PC-9 (cell line): Measurements from ENCODE around the gene SOD3. TPM values are rescaled to one million over a fixed set of nuclear protein-coding genes. Genes with fewer than 3 reads are reported as not detected.

Experiments
- BruUV-seq: library from RNA; stranded (reverse); fragments of 400-500 nt; replicated peaks from 2 replicates; lab custom pipeline; 2021; lab: Mats Ljungman, UMichigan
- CTCF ChIA-PET: fragments of 300-600 bp; sonication (Branson Sonifier 250); formaldehyde crosslinking; loops from one replicate; lab custom pipeline; 2022; ENCODE audit warnings: antibody characterized with exemption; lab: Charles Lee
- POLR2A ChIA-PET: fragments of 300-600 bp; sonication (Branson Sonifier 250); formaldehyde crosslinking; loops from one replicate; lab custom pipeline; 2022; ENCODE audit warnings: antibody characterized with exemption; ENCODE audit not compliant: unreplicated experiment; lab: Charles Lee
- DNase-seq, 2 experiments: peaks; one replicate each; pipeline versions ENCODE4 v3.0.0 to v3.0.0-alpha.2; 2015 to 2022; ENCODE audit warnings: mixed read lengths in 1 of 2
- H2AFZ ChIP-seq: fragments of 200-600 bp; sonication (generic); 2 replicates; pipeline ENCODE4 v1.8.1; 2017; ENCODE audit warnings: antibody characterized with exemption
- H3F3A ChIP-seq: fragments of 200-600 bp; sonication (generic); 2 replicates; pipeline ENCODE4 v1.8.1; 2017; ENCODE audit warnings: antibody characterized with exemption, mild to moderate bottlenecking, low read depth; ENCODE audit not compliant: insufficient read depth
- H3K27ac ChIP-seq: fragments of 200-600 bp; sonication (generic); 2 replicates; pipeline ENCODE4 v1.6.1; 2016; ENCODE audit warnings: mixed run types
- H3K27me3 ChIP-seq: fragments of 200-600 bp; sonication (generic); 2 replicates; pipeline ENCODE4 v1.6.1; 2016; ENCODE audit warnings: low read depth, mixed run types; ENCODE audit not compliant: insufficient read depth
- H3K36me3 ChIP-seq: fragments of 200-600 bp; sonication (generic); 2 replicates; pipeline ENCODE4 v1.6.1; 2016; ENCODE audit warnings: low read depth, mixed run types
- H3K4me1 ChIP-seq: fragments of 200-600 bp; sonication (generic); replicated peaks from 2 replicates; pipeline ENCODE4 v1.6.1; 2016; ENCODE audit warnings: mixed run types; ENCODE audit not compliant: insufficient read depth
- H3K4me2 ChIP-seq: fragments of 200-600 bp; sonication (generic); 2 replicates; pipeline ENCODE4 v1.6.1; 2017; ENCODE audit warnings: mixed run types
- H3K4me3 ChIP-seq: fragments of 200-600 bp; sonication (generic); 2 replicates; pipeline ENCODE4 v1.6.1; 2016; ENCODE audit warnings: mixed run types
- H3K79me2 ChIP-seq: fragments of 200-600 bp; sonication (generic); 2 replicates; pipeline ENCODE4 v1.6.1; 2017; ENCODE audit warnings: low read depth, mixed run types
- H3K9me2 ChIP-seq: fragments of 200-600 bp; sonication (generic); 2 replicates; pipeline ENCODE4 v1.8.1; 2017; ENCODE audit warnings: mild to moderate bottlenecking; ENCODE audit not compliant: insufficient read depth
- H3K9me3 ChIP-seq: fragments of 200-600 bp; sonication (generic); 2 replicates; pipeline ENCODE4 v1.8.1; 2016; ENCODE audit warnings: low read depth; ENCODE audit not compliant: insufficient read depth
- H4K20me1 ChIP-seq: fragments of 200-600 bp; sonication (generic); 2 replicates; pipeline ENCODE4 v1.8.1; 2017; ENCODE audit not compliant: insufficient read depth
- EZH2 ChIP-seq: fragments of 200-600 bp; sonication (generic); IDR thresholded peaks from 2 replicates; pipeline ENCODE4 v1.8.0; 2017; ENCODE audit warnings: antibody characterized with exemption, low read depth
- intact Hi-C: fragments of 100-400 bp; cut with micrococcal nuclease; formaldehyde crosslinking; loops from one replicate; pipeline ENCODE4 v1.10.0; 2022; ENCODE audit not compliant: unreplicated experiment
- total RNA-seq: library from RNA; stranded (reverse); gene quantifications from 2 replicates; pipeline ENCODE4 v1.2.3, GENCODE V29; 2021
- TF ChIP-seq, protein P1 (sequence below): fragments of 200-600 bp; sonication (generic); conservative IDR thresholded peaks from 2 replicates; pipeline ENCODE4 v1.6.1; 2017; ENCODE audit warnings: mixed run types, antibody characterized with exemption, mild to moderate bottlenecking, moderate library complexity

The SOD3 gene
- total RNA-seq, 1 experiment from 2014 or later: 6.3 TPM

DNA sequence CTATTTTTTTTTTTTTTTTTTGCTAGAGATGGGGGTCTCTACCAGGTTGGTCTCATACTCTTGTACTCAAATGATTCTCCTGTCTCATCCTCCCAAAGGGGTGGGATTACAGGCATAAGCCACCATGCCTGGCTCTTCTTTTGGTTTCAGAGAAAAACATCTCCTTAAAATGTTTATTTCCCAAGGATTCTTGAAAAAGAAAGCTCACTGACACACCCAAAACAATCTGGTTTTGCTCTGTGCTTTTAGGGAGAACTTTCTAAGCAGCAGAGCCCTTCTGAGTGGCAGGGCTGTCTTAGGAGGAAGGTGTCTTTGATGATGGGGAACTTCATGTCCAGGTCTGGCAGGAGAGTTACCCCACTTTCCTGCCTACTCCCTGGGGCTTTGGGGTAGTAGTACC lies 1.2 kb downstream of the SOD3 start:
- no peaks in the 10 kb centered on the region for H3K27me3 ChIP-seq
- peaks cover 12% of the 10 kb centered on the region for H3K4me1 ChIP-seq
- intact Hi-C loops: loop anchor here (5.0 to 10.0 kb wide), 3 partner anchors 118 to 322 kb away; partner anchors contain the start of genes CCDC149 and DHX15
- H4K20me1 ChIP-seq: no peaks in the 10 kb centered on the region
- H3K9me2 ChIP-seq: no peaks in the 10 kb centered on the region
- no peak overlapping the region for H3K4me2 ChIP-seq
- H2AFZ ChIP-seq: no peak overlapping the region
- no peak for TF ChIP-seq EZH2
- TF ChIP-seq, protein P1, sequence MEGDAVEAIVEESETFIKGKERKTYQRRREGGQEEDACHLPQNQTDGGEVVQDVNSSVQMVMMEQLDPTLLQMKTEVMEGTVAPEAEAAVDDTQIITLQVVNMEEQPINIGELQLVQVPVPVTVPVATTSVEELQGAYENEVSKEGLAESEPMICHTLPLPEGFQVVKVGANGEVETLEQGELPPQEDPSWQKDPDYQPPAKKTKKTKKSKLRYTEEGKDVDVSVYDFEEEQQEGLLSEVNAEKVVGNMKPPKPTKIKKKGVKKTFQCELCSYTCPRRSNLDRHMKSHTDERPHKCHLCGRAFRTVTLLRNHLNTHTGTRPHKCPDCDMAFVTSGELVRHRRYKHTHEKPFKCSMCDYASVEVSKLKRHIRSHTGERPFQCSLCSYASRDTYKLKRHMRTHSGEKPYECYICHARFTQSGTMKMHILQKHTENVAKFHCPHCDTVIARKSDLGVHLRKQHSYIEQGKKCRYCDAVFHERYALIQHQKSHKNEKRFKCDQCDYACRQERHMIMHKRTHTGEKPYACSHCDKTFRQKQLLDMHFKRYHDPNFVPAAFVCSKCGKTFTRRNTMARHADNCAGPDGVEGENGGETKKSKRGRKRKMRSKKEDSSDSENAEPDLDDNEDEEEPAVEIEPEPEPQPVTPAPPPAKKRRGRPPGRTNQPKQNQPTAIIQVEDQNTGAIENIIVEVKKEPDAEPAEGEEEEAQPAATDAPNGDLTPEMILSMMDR: no peak
- H3F3A ChIP-seq: no peaks in the 10 kb centered on the region; the same call in 1 of the 2 replicates
- H3K36me3 ChIP-seq: no peaks in the 10 kb centered on the region
- POLR2A ChIA-PET: no interaction called here
- no peaks in the 10 kb centered on the region for H3K79me2 ChIP-seq
- H3K27ac ChIP-seq: no peak overlapping the region
- no TSS peak for BruUV-seq
- H3K9me3 ChIP-seq: no peaks in the 10 kb centered on the region
- no peak overlapping the region for H3K4me3 ChIP-seq
- no peak for DNase-seq
- CTCF ChIA-PET: interaction anchor here (0.6 kb wide), 1 partner anchor 195 kb away, joined by 6 read pairs; no protein-coding TSS in a partner anchor

DNA sequence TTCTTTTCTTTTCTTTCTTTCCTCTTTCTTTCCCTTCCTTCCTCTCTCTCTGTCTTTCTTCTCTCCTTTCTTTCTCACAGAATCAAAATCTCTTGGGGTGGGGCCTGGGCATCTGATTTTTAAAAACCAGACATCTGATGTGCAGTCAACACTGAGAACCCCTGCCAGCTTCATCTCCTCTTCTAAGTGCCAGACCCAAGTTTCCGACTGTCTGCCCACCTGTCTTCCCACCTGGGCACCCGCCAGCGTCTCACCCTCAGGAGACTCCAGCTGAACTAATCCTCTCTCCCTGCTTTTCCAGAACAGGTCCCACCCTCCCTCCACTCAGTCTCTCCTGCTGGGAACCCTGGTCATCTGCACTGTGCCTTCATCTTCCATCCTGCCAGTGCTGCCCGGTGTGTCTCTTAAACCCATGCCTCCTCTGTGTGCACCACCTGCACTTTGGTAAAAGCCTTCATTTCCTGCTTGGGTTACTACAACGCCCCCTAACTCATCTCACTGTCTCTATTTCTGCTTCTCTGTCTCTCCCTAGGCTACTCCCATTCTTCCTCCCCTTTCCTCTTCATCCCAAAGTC lies 2.8 kb downstream of the SOD3 start:
- no peaks in the 10 kb centered on the region for H3K36me3 ChIP-seq
- no peak overlapping the region for H2AFZ ChIP-seq
- CTCF ChIA-PET: no interaction called here
- H3F3A ChIP-seq: no peaks in the 10 kb centered on the region; the same call in 1 of the 2 replicates
- H4K20me1 ChIP-seq: no peaks in the 10 kb centered on the region
- H3K9me3 ChIP-seq: no peaks in the 10 kb centered on the region
- POLR2A ChIA-PET: no interaction called here
- no peaks in the 10 kb centered on the region for H3K79me2 ChIP-seq
- no peak for TF ChIP-seq EZH2
- TF ChIP-seq, protein P1: no peak
- no peaks in the 10 kb centered on the region for H3K27me3 ChIP-seq
- no TSS peak for BruUV-seq
- H3K27ac ChIP-seq: no peak overlapping the region
- no peak for DNase-seq
- H3K4me2 ChIP-seq: no peak overlapping the region
- intact Hi-C loops: loop anchor here (5.0 to 10.0 kb wide), 3 partner anchors 117 to 323 kb away; partner anchors contain the start of genes CCDC149 and DHX15
- H3K4me1 ChIP-seq: peaks cover 12% of the 10 kb centered on the region
- H3K4me3 ChIP-seq: no peak overlapping the region
- H3K9me2 ChIP-seq: no peaks in the 10 kb centered on the region

DNA sequence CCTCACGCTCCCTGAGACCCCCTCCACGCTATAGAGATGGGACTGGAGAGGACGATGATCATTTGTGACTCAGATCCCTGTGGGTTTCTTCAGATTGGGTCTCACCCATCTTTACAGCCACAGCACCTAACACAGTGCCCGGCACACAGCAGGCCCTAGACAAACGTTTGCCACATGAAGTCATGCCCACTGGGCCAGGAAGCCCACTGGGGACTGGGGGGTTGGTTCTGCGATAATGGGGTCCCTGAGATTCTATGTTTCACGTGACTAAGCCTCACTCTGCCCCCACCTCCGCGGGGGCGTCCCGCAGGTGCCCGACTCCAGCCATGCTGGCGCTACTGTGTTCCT lies 3.8 kb downstream of the SOD3 start:
- Histone ChIP-seq H3K27me3 (no peaks in the 10 kb centered on the region), H3K4me2 (no peak overlapping the region)
- POLR2A ChIA-PET: no interaction called here

More for the DNA sequence above, 3.8 kb downstream of the SOD3 start:
- H3K9me3 ChIP-seq: no peaks in the 10 kb centered on the region
- no peak for DNase-seq
- H4K20me1 ChIP-seq: no peaks in the 10 kb centered on the region
- intact Hi-C loops: loop anchor here (5.0 to 10.0 kb wide), 3 partner anchors 116 to 324 kb away; partner anchors contain the start of genes CCDC149 and DHX15
- H3K79me2 ChIP-seq: no peaks in the 10 kb centered on the region
- H2AFZ ChIP-seq: no peak overlapping the region
- CTCF ChIA-PET: no interaction called here
- BruUV-seq: no TSS peak
- no peak for TF ChIP-seq EZH2
- TF ChIP-seq, protein P1: no peak
- no peaks in the 10 kb centered on the region for H3K9me2 ChIP-seq
- H3K4me3 ChIP-seq: no peak overlapping the region
- no peak overlapping the region for H3K27ac ChIP-seq
- no peaks in the 10 kb centered on the region for H3K36me3 ChIP-seq
- peaks cover 10% of the 10 kb centered on the region for H3K4me1 ChIP-seq
- H3F3A ChIP-seq: no peaks in the 10 kb centered on the region; the same call in 1 of the 2 replicates
